MV-4-11 (cell line): ENCODE results near the gene RAB15.

Source experiments
- DNase-seq: peaks from one replicate; lab custom pipeline; 2025; lab: John Stamatoyannopoulos, UW

RAB15 gene

DNA sequence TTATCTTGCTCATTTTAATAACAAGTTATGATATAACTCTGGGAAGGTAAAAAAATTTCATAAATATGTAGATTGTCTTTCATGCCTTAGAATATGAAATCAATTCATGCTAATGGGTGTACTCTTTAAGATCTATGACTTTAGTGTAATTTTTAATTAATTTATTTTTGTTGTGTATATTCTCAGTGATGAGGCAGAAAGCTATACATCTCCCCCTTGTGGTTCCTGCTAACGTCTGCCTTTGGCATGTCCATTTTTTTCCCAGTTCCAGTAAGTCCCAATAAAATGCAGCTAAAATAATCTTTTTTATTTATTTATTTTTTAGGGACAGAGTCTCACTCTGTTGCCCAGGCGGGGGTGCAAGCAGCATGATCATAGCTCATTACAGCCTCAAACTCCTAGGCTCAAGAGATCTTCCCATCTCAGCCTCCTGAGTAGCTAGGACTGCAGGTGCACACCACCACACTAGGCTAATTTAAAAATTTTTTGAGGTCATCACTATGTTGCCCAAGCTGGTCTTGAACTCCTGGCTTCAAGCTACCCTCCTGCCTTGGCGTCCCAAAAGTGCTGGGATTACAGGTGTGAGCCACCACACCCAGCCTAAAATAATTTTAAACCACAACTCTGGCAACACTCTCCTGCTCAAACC is 61.2 kb downstream of the RAB15 start:
- peak; percentile 21 for DNase-seq

DNA sequence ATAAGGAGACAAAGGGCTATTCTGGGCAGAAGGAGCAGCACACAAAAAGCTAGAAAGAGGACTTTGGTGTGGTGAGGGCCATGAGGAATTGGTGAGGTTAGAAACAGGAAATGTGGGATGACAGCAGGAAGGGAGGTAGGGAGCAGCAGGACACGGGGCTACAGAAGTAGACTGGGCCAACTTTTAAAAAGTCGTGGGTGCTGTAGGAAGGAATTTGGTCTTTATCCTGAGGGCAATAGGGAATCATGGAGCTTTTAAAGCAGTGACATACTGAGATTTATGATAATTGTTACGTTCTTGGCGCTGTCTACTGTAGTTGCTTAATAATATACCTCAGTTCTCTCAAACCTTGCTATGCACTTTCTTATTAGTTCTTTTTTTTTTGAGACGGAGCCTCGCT is 66.1 kb downstream of the RAB15 start:
- no peak for DNase-seq

DNA sequence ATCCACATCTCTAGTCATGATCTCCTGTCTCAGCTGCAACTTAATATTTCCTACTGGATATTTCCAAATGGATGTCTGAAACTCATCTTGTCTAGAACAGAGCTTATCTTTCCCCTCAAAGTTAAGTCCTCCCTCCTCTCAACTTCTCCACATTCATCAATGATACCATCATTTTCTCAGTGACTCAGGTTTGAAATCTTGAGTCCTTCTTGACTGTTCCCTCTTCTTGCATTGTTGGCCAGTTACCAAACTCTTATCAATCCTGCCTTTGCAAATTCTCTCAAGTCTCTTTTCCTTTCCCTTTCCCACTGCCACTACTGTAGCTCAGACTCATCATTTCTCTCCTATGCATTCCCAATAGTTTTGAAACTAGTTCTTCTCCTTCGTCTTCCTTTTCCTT is 72.2 kb downstream of the RAB15 start:
- no peak for DNase-seq
